Mesenteric fat pad (tissue), 1 donor: ENCODE measurements around the gene TFCP2. TPM values are rescaled to one million over a fixed set of nuclear protein-coding genes. Genes with fewer than 3 reads are reported as not detected.
A peak's percentile ranks its signal among the peaks of the same experiment; 100 is the strongest.
"Not testable (repeated sequence)": the region's sequence is repeated elsewhere in the genome, so short reads cannot be mapped to it uniquely, and the experiment has no call there.

Source experiments
- DNase-seq: peaks from one replicate; pipeline ENCODE4 v3.0.0-alpha.2; 2020; ENCODE audit warnings: low spot score
- long read RNA-seq: library from polyadenylated mRNA; unstranded; transcript quantifications from one replicate; pipeline ENCODE4 v2.0.0, GENCODE V29; 2020
- total RNA-seq: library from RNA; stranded (reverse); fragmentation: NEBNext Ultra II Directional; extraction: Animal tissue kit (Norgen Biotek cat#: 25700); gene quantifications from one replicate; pipeline ENCODE4 v1.2.1, GENCODE V29; 2021
- donor health status: DM: yes; HTN: yes; CAD: no.

TFCP2 gene
- total RNA-seq = 21.9 TPM
- long read RNA-seq, partial matches to known transcripts = 3 of 14 reads
- long read RNA-seq, other reads (novel, unspliced or antisense) = 8 of 14 reads

GRCh38 chr12:51172515-51173431 lies at the start of gene TFCP2:
Gene TFCP2 (minus strand): TSS chr12:51173135. CDS start chr12:51172422, 713 bp downstream.
- DNase-seq = peak; percentile 99

GRCh38 chr12:51222461-51222860 lies 49.5 kb upstream of the TFCP2 start:
- DNase-seq = no peak

GRCh38 chr12:51219857-51220256 lies 46.9 kb upstream of the TFCP2 start:
- DNase-seq = not testable (repeated sequence)

GRCh38 chr12:51219322-51219721 lies 46.4 kb upstream of the TFCP2 start:
- no peak for DNase-seq

- peak; percentile 75 for DNase-seq
Measured at GRCh38 chr12:51218607-51219161, 45.7 kb upstream of the TFCP2 start.

GRCh38 chr12:51217968-51218606 lies 45.2 kb upstream of the TFCP2 start, which contains the start of gene POU6F1:
Gene POU6F1 (minus strand): TSS chr12:51218062. CDS start chr12:51206836, 11,226 bp downstream.
- peak; percentile 90 for DNase-seq

GRCh38 chr12:51217133-51217967 lies 44.4 kb upstream of the TFCP2 start:
- DNase-seq = no peak

- no peak for DNase-seq
Measured at GRCh38 chr12:51216642-51217041, 43.7 kb upstream of the TFCP2 start.

- no peak for DNase-seq
Measured at GRCh38 chr12:51214895-51215294, 42.0 kb upstream of the TFCP2 start.

GRCh38 chr12:51210690-51211395 lies 37.9 kb upstream of the TFCP2 start:
- DNase-seq = no peak

GRCh38 chr12:51209259-51209658 lies 36.3 kb upstream of the TFCP2 start:
- DNase-seq = no peak

- DNase-seq = no peak
Measured at GRCh38 chr12:51208016-51208660, 35.2 kb upstream of the TFCP2 start.

- no peak for DNase-seq
Measured at GRCh38 chr12:51205350-51205749, 32.4 kb upstream of the TFCP2 start.

GRCh38 chr12:51202718-51203117 lies 29.8 kb upstream of the TFCP2 start:
- DNase-seq = no peak

- no peak for DNase-seq
Measured at GRCh38 chr12:51200806-51201205, 27.9 kb upstream of the TFCP2 start.

- DNase-seq = no peak
Measured at GRCh38 chr12:51200156-51200555, 27.2 kb upstream of the TFCP2 start.

GRCh38 chr12:51199366-51199945 lies 26.5 kb upstream of the TFCP2 start:
- no peak for DNase-seq

GRCh38 chr12:51198568-51199365 lies 25.8 kb upstream of the TFCP2 start:
- no peak for DNase-seq
